OCI-LY7 (cell line): ENCODE measurements around the gene CCDC178. TPM values are rescaled to one million over a fixed set of nuclear protein-coding genes. Genes with fewer than 3 reads are reported as not detected.

Source experiments
- BruUV-seq: library from RNA; stranded (reverse); fragments of 400-500 nt; replicated peaks from 2 replicates; lab custom pipeline; 2021; lab: Mats Ljungman, UMichigan
- CTCF ChIA-PET: fragments of 300-600 bp; sonication (Branson Sonifier 250); formaldehyde crosslinking; loops from one replicate; lab custom pipeline; 2022; ENCODE audit warnings: antibody characterized with exemption; ENCODE audit not compliant: unreplicated experiment; lab: Charles Lee
- POLR2A ChIA-PET: fragments of 300-600 bp; sonication (Branson Sonifier 250); formaldehyde crosslinking; loops from one replicate; lab custom pipeline; 2022; ENCODE audit warnings: antibody characterized with exemption; lab: Charles Lee
- DNase-seq: peaks from one replicate; pipeline ENCODE4 v3.0.0-alpha.2; 2015; ENCODE audit warnings: low spot score
- H2AFZ ChIP-seq: fragments of 200-600 bp; sonication (generic), shearing (Covaris generic); 2 replicates; pipeline ENCODE4 v1.6.1; 2014; ENCODE audit warnings: mild to moderate bottlenecking, antibody characterized with exemption, low read length, moderate library complexity
- H3K27ac ChIP-seq: fragments of 200-600 bp; sonication (generic); 2 replicates; pipeline ENCODE4 v1.5.1; 2014; ENCODE audit warnings: mixed run types, low read depth, mild to moderate bottlenecking, moderate library complexity, low read length, inconsistent platforms; ENCODE audit not compliant: poor library complexity, severe bottlenecking
- H3K36me3 ChIP-seq: fragments of 200-600 bp; sonication (generic); 2 replicates; pipeline ENCODE4 v1.6.1; 2014; ENCODE audit warnings: mild to moderate bottlenecking, antibody characterized with exemption, low read length, moderate library complexity, mixed read lengths; ENCODE audit not compliant: insufficient read depth
- H3K4me1 ChIP-seq: fragments of 200-600 bp; sonication (generic); 2 replicates; pipeline ENCODE4 v1.5.1; 2014; ENCODE audit warnings: mild to moderate bottlenecking, low read length; ENCODE audit not compliant: insufficient read depth, poor library complexity, severe bottlenecking
- H3K4me2 ChIP-seq: fragments of 200-600 bp; sonication (generic); 2 replicates; pipeline ENCODE4 v1.6.1; 2014; ENCODE audit warnings: mild to moderate bottlenecking, low read length
- H3K4me3 ChIP-seq: fragments of 200-600 bp; sonication (generic); 2 replicates; pipeline ENCODE4 v1.5.1; 2014; ENCODE audit warnings: mild to moderate bottlenecking, low read depth, low read length; ENCODE audit not compliant: poor library complexity, severe bottlenecking
- H3K79me2 ChIP-seq: fragments of 200-600 bp; sonication (generic); 2 replicates; pipeline ENCODE4 v1.6.1; 2016; ENCODE audit warnings: low read depth, mild to moderate bottlenecking, low read length, moderate library complexity, mixed read lengths; ENCODE audit not compliant: insufficient read depth
- H3K9me2 ChIP-seq: fragments of 200-600 bp; sonication (generic); 2 replicates; pipeline ENCODE4 v1.6.1; 2016; ENCODE audit warnings: mild to moderate bottlenecking, low read length, mixed read lengths; ENCODE audit not compliant: insufficient read depth
- H3K9me3 ChIP-seq: fragments of 200-600 bp; sonication (generic); 2 replicates; pipeline ENCODE4 v1.6.1; 2014; ENCODE audit warnings: mild to moderate bottlenecking, mixed run types, low read length, mixed read lengths
- H4K20me1 ChIP-seq: fragments of 200-600 bp; sonication (generic); 2 replicates; pipeline ENCODE4 v1.6.1; 2014; ENCODE audit warnings: mild to moderate bottlenecking, antibody characterized with exemption, low read length, moderate library complexity, mixed read lengths; ENCODE audit not compliant: insufficient read depth
- EZH2phosphoT487 ChIP-seq: fragments of 200-600 bp; sonication (generic); IDR thresholded peaks from 2 replicates; pipeline ENCODE4 v1.6.1; 2018; ENCODE audit warnings: low read depth, borderline replicate concordance, mild to moderate bottlenecking, mixed run types, antibody characterized with exemption, low read length, moderate library complexity, mixed read lengths
- intact Hi-C: fragments of 100-400 bp; cut with micrococcal nuclease; formaldehyde crosslinking; loops from one replicate; pipeline ENCODE4 v1.10.0; 2022; ENCODE audit not compliant: unreplicated experiment
- total RNA-seq, 2 experiments: library from RNA; depleted of rRNA in 1 of 2; stranded (reverse); fragments of >200 nt in 1 of 2; shearing (Covaris generic) in 1 of 2; gene quantifications; 2 replicates each; pipeline ENCODE4 v1.2.3, GENCODE V29; 2014 to 2022
- TF ChIP-seq, protein P1 (sequence below): fragments of 200-600 bp; sonication (generic); conservative IDR thresholded peaks from 2 replicates; pipeline ENCODE4 v1.5.1; 2014; ENCODE audit warnings: mild to moderate bottlenecking, antibody characterized with exemption, low read length, moderate library complexity, mixed read lengths

CCDC178 gene
- total RNA-seq, 2 experiments from 2014 or later = not detected

DNA sequence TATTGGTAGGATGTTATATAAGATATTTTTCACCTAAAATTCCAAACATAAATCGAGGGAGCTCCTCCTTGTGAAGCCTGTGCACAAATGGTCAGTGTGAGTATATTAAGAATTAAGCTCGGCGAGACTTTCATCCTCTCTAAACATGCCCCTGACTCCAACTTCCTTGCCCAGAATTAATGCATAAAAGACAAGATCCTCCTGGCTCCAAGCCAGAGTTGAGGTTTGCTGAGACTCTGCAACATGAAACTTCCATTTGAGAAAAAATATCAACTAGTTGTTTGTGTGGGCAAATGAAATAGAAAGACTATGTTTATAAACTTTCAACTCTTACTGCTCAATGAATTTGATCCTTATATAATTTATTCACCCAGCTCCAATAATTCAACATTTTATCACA is 68.1 kb downstream of the CCDC178 start:
- intact Hi-C loops = no loop called here
- Histone ChIP-seq H3K27ac (no peak overlapping the region), H3K4me3 (no peak overlapping the region), H3K9me2 (no peaks in the 10 kb centered on the region), H4K20me1 (no peaks in the 10 kb centered on the region), H3K4me2 (no peak overlapping the region), H3K36me3 (no peaks in the 10 kb centered on the region), H2AFZ (no peak overlapping the region), H3K79me2 (no peaks in the 10 kb centered on the region), H3K4me1 (no peaks in the 10 kb centered on the region), H3K9me3 (no peaks in the 10 kb centered on the region)
- no TSS peak for BruUV-seq
- DNase-seq = no peak
- no peak for TF ChIP-seq EZH2phosphoT487
- TF ChIP-seq, protein P1, sequence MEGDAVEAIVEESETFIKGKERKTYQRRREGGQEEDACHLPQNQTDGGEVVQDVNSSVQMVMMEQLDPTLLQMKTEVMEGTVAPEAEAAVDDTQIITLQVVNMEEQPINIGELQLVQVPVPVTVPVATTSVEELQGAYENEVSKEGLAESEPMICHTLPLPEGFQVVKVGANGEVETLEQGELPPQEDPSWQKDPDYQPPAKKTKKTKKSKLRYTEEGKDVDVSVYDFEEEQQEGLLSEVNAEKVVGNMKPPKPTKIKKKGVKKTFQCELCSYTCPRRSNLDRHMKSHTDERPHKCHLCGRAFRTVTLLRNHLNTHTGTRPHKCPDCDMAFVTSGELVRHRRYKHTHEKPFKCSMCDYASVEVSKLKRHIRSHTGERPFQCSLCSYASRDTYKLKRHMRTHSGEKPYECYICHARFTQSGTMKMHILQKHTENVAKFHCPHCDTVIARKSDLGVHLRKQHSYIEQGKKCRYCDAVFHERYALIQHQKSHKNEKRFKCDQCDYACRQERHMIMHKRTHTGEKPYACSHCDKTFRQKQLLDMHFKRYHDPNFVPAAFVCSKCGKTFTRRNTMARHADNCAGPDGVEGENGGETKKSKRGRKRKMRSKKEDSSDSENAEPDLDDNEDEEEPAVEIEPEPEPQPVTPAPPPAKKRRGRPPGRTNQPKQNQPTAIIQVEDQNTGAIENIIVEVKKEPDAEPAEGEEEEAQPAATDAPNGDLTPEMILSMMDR = no peak
- CTCF ChIA-PET = no interaction called here
- POLR2A ChIA-PET = no interaction called here

DNA sequence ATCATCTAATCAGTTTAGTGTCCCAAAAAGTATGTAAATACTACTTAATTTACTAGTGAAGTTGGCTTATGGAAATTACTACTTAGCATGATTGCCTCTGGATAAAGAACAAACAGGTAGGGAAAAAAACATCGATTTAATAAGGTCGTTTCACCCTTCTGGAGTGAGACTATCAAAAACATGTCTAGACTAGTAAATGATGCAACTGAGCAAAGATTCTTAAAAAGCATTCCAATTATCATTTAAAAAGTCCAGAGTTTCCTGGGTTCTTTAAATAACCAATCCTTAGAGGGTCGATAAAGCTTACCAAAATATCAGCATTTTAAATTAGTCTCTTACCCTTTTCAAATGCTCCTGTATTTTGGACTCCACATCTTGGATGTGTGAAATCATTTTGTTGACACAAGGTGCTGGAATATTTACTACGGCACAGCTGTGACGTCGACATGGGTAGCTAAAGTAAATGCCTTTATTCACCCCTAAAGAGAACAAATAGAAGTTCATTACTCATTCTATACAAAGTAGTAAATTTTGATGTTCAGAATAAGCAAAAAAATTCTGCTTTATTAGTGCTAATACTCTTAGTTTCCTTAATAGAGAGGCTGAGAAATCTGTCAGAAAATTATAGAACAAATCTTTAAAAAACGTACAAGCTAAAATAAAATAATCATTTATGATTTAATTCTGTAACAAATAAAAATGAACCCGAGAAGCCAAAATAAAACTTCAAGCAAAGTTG is 70.6 kb downstream of the CCDC178 start:
- intact Hi-C loops = no loop called here
- ChIA-PET POLR2A (interaction anchor here (0.8 kb wide), 1 partner anchor 17 kb away, joined by 4 read pairs; no protein-coding TSS in a partner anchor), CTCF (no interaction called here)
- Histone ChIP-seq H3K4me2 (no peak overlapping the region), H3K79me2 (no peaks in the 10 kb centered on the region), H2AFZ (no peak overlapping the region), H3K27ac (no peak overlapping the region), H3K9me3 (no peaks in the 10 kb centered on the region), H3K4me3 (no peak overlapping the region), H3K4me1 (no peaks in the 10 kb centered on the region), H4K20me1 (no peaks in the 10 kb centered on the region), H3K36me3 (no peaks in the 10 kb centered on the region), H3K9me2 (no peaks in the 10 kb centered on the region)
- no peak for DNase-seq
- TF ChIP-seq EZH2phosphoT487 = no peak
- TF ChIP-seq, protein P1 = no peak
- no TSS peak for BruUV-seq

DNA sequence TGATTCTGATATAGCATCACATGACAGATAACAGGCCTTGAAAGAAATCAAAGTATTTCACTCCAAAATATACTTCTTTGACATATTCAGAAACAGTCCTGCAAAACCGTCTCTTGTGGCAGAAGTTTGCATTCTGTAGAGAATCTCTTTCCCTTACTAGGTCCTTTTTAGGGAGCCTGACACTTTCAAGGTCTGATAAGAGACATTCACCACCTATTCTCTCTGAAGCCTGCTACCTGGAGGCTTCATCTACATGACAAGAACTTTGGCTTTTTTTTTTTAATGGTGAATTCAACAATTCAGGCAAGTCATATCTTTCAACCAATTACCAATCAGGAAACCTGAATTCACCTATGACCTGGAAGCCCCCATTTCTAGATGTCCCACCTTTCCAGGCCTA is 83.8 kb downstream of the CCDC178 start:
- H4K20me1 ChIP-seq = no peaks in the 10 kb centered on the region
- no peak overlapping the region for H3K4me3 ChIP-seq
- ChIA-PET POLR2A (interaction anchor here (0.6 kb wide), 1 partner anchor 38 kb away, joined by 3 read pairs; no protein-coding TSS in a partner anchor), CTCF (no interaction called here)
- H3K9me2 ChIP-seq = no peaks in the 10 kb centered on the region
- H3K36me3 ChIP-seq = no peaks in the 10 kb centered on the region
- no peak overlapping the region for H3K4me2 ChIP-seq
- no TSS peak for BruUV-seq
- H2AFZ ChIP-seq = no peak overlapping the region
- DNase-seq = no peak
- no peaks in the 10 kb centered on the region for H3K79me2 ChIP-seq
- no peaks in the 10 kb centered on the region for H3K9me3 ChIP-seq
- intact Hi-C loops = no loop called here
- H3K4me1 ChIP-seq = no peaks in the 10 kb centered on the region
- no peak overlapping the region for H3K27ac ChIP-seq
- TF ChIP-seq, protein P1 = no peak
- no peak for TF ChIP-seq EZH2phosphoT487
